K562 (cell line): ENCODE measurements around the gene NR3C1.

Source experiments
- SIN3B ChIP-seq: fragments of 450-650 bp; IDR thresholded peaks from 2 replicates; pipeline ENCODE4 v1.6.1; 2017; ENCODE audit warnings: low read depth, mild to moderate bottlenecking, moderate library complexity
- ZNF212 ChIP-seq: fragments of 450-650 bp; formaldehyde crosslinking; IDR thresholded peaks from 2 replicates; pipeline ENCODE4 v1.4.0; 2020; ENCODE audit warnings: mild to moderate bottlenecking
- TF ChIP-seq, protein P1 (sequence below), 2 experiments: fragments of 450-650 bp; IDR thresholded peaks; 2 replicates each; pipeline ENCODE4 v1.6.1; 2016; ENCODE audit warnings: mild to moderate bottlenecking in 2 of 2, borderline replicate concordance in 1 of 2, low read depth in 1 of 2, moderate library complexity in 1 of 2

DNA sequence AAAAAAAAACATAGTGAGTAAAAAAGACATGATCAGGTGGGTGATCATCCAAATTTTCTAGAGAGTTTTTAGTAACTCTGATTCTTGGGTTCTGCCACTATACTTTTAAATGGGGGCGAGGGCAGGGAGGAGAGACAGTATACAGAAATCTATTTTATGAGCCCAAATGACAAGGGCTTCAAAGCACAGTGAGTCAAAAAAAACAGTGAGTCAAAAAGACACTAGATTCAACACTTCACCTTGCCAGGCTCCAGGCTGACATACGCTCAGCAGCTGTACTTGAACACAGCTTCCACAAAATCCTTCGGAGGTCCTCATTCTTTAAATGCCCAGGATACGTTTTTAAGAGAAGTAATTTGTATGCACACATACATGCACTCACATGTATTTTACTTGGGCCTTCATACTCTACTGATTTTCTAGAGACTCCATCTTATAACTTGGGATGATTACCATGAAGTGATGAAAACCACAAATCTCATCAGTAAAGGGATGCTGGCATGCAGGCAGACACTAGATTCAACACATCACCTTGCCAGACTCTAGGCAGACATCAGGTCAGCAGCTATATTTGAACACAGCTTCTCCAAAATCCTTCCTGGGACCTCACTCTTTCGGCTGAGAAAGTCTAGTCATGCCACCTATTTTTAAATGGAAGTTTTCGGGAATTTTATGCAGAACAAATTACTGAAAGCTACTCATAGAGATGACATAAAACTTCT lies 28.8 kb downstream of the NR3C1 start:
- TF ChIP-seq, protein P1, sequence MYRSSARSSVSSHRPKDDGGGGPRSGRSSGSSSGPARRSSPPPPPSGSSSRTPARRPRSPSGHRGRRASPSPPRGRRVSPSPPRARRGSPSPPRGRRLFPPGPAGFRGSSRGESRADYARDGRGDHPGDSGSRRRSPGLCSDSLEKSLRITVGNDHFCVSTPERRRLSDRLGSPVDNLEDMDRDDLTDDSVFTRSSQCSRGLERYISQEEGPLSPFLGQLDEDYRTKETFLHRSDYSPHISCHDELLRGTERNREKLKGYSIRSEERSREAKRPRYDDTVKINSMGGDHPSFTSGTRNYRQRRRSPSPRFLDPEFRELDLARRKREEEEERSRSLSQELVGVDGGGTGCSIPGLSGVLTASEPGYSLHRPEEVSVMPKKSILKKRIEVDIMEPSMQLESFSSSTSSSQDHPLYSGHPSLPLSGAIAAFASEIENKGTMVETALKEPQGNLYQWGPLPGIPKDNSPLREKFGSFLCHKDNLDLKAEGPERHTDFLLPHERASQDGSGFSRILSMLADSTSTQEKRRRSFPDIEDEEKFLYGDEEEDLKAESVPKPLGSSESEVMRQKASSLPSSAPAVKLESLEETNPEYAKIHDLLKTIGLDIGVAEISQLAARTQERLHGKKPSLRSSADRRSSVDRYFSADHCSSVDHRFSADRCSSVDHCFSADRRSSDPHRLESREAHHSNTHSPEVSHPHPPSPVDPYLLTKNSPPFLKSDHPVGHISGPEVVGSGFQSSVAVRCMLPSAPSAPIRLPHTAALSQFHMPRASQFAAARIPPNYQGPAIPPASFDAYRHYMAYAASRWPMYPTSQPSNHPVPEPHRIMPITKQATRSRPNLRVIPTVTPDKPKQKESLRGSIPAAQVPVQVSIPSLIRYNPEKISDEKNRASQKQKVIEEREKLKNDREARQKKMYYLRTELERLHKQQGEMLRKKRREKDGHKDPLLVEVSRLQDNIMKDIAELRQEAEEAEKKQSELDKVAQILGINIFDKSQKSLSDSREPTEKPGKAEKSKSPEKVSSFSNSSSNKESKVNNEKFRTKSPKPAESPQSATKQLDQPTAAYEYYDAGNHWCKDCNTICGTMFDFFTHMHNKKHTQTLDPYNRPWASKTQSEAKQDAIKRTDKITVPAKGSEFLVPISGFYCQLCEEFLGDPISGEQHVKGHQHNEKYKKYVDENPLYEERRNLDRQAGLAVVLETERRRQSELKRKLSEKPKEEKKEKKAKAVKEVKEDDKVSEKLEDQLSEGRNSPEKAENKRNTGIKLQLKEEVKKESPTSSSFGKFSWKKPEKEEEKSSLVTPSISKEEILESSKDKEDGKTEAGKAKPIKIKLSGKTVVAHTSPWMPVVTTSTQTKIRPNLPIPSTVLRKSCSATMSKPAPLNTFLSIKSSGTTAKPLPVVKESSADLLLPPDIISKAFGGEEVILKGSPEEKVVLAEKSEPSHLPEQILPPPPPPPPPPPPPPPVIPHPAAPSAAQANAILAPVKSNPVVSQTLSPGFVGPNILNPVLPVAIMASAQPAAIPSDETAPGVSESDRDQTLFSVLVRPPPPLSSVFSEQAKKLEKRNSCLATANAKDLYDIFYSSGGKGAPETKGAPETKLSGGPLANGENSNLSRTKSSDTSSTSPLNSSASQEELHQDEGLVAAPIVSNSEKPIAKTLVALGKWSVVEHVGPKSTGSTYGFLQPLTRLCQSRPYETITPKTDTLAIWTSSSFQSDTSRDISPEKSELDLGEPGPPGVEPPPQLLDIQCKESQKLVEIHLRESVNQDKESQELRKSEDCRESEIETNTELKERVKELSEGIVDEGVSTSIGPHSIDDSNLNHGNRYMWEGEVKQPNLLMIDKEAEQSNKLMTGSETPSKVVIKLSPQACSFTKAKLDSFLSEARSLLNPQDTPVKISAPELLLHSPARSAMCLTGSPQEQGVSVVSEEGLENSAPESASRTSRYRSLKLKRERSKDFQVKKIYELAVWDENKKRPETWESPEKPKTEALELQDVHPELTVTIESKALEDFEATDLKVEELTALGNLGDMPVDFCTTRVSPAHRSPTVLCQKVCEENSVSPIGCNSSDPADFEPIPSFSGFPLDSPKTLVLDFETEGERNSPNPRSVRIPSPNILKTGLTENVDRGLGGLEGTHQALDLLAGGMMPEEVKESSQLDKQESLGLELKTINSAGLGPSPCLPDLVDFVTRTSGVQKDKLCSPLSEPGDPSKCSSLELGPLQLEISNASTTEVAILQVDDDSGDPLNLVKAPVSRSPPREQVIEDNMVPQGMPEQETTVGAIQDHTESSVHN (IDR thresholded peaks at IDR 0.05; ENCODE audit: borderline replicate concordance in 1 of 2, low read depth in 1 of 2): no peak
- TF ChIP-seq ZNF212 (CRISPR knock-in tag): no peak
- no peak for TF ChIP-seq SIN3B
